Type B pancreatic cell (in vitro differentiated cells): ENCODE data around the gene MLH3. TPM values are rescaled to one million over a fixed set of nuclear protein-coding genes. Genes with fewer than 3 reads are reported as not detected.

Experiments
- DNase-seq: peaks from one replicate; pipeline ENCODE4 v3.0.0; 2021; ENCODE audit warnings: mixed read lengths; ENCODE audit not compliant: unreplicated experiment; ENCODE audit errors: extremely low spot score
- H3K27ac Mint-ChIP-seq: 2 replicates; pipeline ENCODE4 v1.8.0; 2021; ENCODE audit warnings: mild to moderate bottlenecking, mixed read lengths
- H3K27me3 Mint-ChIP-seq: 2 replicates; pipeline ENCODE4 v1.8.0; 2021; ENCODE audit warnings: mixed read lengths
- H3K36me3 Mint-ChIP-seq: 2 replicates; pipeline ENCODE4 v1.8.0; 2021; ENCODE audit warnings: mixed read lengths
- H3K4me1 Mint-ChIP-seq: one replicate; pipeline ENCODE4 v1.8.0; 2021; ENCODE audit warnings: mixed read lengths; ENCODE audit not compliant: unreplicated experiment
- H3K4me3 Mint-ChIP-seq: 2 replicates; pipeline ENCODE4 v1.8.0; 2021; ENCODE audit warnings: mild to moderate bottlenecking, mixed read lengths
- H3K9me3 Mint-ChIP-seq: 2 replicates; pipeline ENCODE4 v1.8.0; 2021; ENCODE audit warnings: mixed read lengths
- total RNA-seq: library from RNA; stranded (reverse); gene quantifications from 2 replicates; pipeline ENCODE4 v1.2.1, GENCODE V29; 2021; ENCODE audit warnings: low replicate concordance
- TF ChIP-seq, protein P1 (sequence below): fragments of 200-600 bp; sonication (generic); conservative IDR thresholded peaks from 2 replicates; pipeline ENCODE4 v1.5.0; 2021; ENCODE audit warnings: antibody characterized with exemption, mild to moderate bottlenecking

Gene MLH3
- total RNA-seq, 1 donor from 2014 or later = 28.5 TPM

DNA sequence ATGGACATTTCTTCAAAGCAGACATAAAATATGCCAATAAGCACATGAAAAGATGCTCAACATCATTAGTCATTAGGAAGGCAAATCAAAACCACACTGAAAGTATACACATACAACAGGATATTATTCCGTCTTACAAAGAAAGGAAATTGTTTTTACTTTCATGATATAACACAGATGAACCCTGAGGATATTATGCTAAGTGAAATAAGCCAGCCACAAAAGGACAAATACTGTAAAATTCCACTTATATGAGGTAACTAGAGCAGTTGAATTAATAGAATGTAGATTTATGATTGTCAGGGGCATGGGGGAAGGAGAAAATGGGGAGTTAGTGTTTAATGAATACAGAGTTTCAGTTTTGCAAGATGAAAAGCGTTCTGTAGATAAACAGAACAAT, 8.4 kb upstream of the MLH3 start:
- Mint-ChIP-seq H3K4me1 (peaks cover 20% of the 10 kb centered on the region), H3K27ac (no peak overlapping the region), H3K9me3 (peaks cover 4% of the 10 kb centered on the region), H3K36me3 (peaks cover 32% of the 10 kb centered on the region), H3K27me3 (no peaks in the 10 kb centered on the region), H3K4me3 (peak overlapping the region; percentile 1)
- no peak for DNase-seq
- TF ChIP-seq, protein P1, sequence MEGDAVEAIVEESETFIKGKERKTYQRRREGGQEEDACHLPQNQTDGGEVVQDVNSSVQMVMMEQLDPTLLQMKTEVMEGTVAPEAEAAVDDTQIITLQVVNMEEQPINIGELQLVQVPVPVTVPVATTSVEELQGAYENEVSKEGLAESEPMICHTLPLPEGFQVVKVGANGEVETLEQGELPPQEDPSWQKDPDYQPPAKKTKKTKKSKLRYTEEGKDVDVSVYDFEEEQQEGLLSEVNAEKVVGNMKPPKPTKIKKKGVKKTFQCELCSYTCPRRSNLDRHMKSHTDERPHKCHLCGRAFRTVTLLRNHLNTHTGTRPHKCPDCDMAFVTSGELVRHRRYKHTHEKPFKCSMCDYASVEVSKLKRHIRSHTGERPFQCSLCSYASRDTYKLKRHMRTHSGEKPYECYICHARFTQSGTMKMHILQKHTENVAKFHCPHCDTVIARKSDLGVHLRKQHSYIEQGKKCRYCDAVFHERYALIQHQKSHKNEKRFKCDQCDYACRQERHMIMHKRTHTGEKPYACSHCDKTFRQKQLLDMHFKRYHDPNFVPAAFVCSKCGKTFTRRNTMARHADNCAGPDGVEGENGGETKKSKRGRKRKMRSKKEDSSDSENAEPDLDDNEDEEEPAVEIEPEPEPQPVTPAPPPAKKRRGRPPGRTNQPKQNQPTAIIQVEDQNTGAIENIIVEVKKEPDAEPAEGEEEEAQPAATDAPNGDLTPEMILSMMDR = no peak

DNA sequence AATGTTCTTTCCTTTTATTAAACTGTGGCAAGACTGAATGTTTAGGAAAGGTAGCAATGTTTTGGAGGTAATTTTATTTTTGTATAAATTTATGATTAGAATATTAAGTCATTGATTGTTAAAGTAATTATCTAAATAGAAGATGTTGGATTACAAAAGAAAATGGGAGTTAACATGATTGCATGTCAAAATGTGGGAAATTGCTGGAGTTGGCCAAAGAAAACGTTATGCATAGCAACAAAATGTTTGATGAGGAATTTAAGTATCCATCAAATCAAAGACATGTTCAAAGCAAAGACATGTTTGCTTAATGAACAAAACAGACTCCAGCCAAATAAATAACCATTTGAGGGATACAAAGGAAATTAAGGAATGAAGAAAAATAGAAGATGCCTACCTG, 3.2 kb upstream of the MLH3 start:
- Mint-ChIP-seq H3K27ac (no peak overlapping the region), H3K27me3 (peaks cover 3% of the 10 kb centered on the region), H3K4me1 (peaks cover 14% of the 10 kb centered on the region), H3K36me3 (peaks cover 33% of the 10 kb centered on the region), H3K4me3 (no peak overlapping the region), H3K9me3 (peaks cover 4% of the 10 kb centered on the region)
- TF ChIP-seq, protein P1 = no peak
- DNase-seq = no peak

DNA sequence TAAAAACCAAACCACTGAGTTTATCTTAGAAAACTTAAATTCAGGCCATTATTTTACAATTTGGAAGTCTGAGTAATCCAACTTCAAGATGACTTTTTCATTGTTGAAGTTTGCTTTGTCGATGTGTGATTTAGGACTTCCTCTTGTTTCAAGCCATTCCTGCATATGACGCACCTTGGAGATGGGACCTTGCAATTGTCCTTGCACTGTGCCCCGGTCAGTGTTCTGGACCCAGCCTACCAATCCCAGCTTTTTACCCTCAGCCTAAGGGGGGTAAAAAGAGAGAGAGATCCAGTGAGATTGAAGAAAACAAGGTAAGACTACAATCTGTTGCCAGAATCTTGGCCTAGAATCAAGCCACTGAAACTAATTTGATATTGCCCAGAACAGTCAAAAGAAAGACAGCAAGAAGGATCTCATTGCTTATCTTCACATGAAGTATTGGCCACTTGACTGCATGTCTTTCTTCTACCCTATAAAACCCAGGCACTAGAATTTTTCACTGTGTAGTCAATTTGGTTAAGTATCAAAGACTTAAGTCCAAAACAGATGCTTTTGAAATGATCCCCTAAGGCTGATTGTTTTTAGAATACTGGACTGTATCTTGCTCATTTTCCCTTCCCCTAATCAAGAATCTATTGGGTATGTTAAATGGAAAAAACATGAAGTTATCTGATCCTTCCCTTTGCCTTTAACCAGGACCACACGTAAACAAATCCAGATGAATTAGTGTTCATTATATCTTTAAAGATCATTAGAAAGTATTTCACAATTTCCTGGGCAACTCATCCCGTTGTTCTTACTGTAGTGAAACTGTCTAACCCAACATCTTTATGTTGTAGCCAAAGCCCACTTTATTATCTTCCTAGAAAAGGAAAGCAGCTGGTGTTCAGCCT, 2.4 kb upstream of the MLH3 start:
- peaks cover 3% of the 10 kb centered on the region for H3K27me3 Mint-ChIP-seq
- TF ChIP-seq, protein P1 = no peak
- no peak for DNase-seq
- H3K27ac Mint-ChIP-seq = peak overlapping the region; percentile 16
- H3K36me3 Mint-ChIP-seq = peaks cover 36% of the 10 kb centered on the region
- peak overlapping the region; percentile 7 for H3K4me3 Mint-ChIP-seq
- peaks cover 3% of the 10 kb centered on the region for H3K9me3 Mint-ChIP-seq
- peaks cover 14% of the 10 kb centered on the region for H3K4me1 Mint-ChIP-seq

DNA sequence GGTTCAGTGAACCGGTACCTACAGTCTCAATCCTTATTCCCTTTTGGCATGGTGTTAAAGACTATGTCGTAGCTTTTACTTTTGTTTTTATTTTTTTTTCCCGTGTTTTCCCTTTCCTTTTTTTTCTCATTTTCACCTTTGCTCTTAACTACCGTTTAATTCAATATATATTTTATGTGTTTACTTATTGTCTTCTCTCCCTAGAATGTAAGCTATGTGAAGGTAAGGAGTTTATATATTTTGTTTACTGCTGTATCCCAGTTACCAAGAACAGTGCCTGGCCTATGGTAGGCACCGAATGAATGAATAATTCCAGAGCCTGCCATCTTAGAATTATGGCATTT, 261 bp upstream of the MLH3 start:
- peak overlapping the region; percentile 93 for H3K27ac Mint-ChIP-seq
- H3K27me3 Mint-ChIP-seq = peaks cover 3% of the 10 kb centered on the region
- H3K4me3 Mint-ChIP-seq = peak overlapping the region; percentile 95
- DNase-seq = no peak
- TF ChIP-seq, protein P1 = no peak
- peaks cover 43% of the 10 kb centered on the region for H3K36me3 Mint-ChIP-seq
- no peaks in the 10 kb centered on the region for H3K9me3 Mint-ChIP-seq
- H3K4me1 Mint-ChIP-seq = peaks cover 13% of the 10 kb centered on the region

DNA sequence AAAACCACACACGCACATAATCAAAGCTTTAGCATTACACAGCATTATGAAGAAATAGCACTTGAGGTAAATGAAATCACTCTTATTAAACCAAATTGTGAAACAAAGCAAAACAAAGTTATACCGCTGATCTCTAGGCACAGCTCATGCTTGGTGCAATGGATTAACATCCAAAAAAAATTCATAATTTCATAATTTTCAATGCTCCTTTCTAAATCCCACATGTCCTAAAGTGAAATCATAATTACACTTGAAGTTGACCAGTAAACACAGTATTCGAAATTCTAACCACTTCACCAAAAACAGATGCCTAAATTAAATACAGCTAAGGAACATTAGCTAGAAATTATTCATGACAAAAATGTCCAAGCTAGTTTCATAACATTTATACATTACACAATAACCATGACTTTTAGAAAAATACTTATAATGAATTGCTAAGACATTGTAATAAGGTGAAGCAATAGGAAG, 1.5 kb downstream of the MLH3 start:
- Mint-ChIP-seq H3K4me1 (peaks cover 18% of the 10 kb centered on the region), H3K27ac (no peak overlapping the region), H3K27me3 (peaks cover 3% of the 10 kb centered on the region), H3K4me3 (peak overlapping the region; percentile 86), H3K36me3 (peaks cover 39% of the 10 kb centered on the region), H3K9me3 (no peaks in the 10 kb centered on the region)
- TF ChIP-seq, protein P1 = no peak
- DNase-seq = no peak
